ENCODE measurements around the gene SLAMF7.
A peak's percentile ranks its signal among the peaks of the same experiment; 100 is the strongest.
"Not testable (repeated sequence)": the region's sequence is repeated elsewhere in the genome, so short reads cannot be mapped to it uniquely, and the experiment has no call there.

Gene SLAMF7

GRCh38 chr1:160774886-160775719 is 36.1 kb downstream of the SLAMF7 start:
- no peak for DNase-seq (ENCODE audit: low spot score)

GRCh38 chr1:160776178-160776577 is 37.1 kb downstream of the SLAMF7 start:
- no peak for DNase-seq (ENCODE audit: low spot score)

GRCh38 chr1:160777486-160778089 is 38.5 kb downstream of the SLAMF7 start:
- peak; percentile 68 for DNase-seq (ENCODE audit: low spot score)

- DNase-seq (ENCODE audit: low spot score): no peak
Observed at GRCh38 chr1:160778976-160779375, 39.9 kb downstream of the SLAMF7 start.

- peak; percentile 69 for DNase-seq (ENCODE audit: low spot score)
Observed at GRCh38 chr1:160779626-160780397, 40.8 kb downstream of the SLAMF7 start.

GRCh38 chr1:160780398-160780755 is 41.3 kb downstream of the SLAMF7 start:
- DNase-seq (ENCODE audit: low spot score): no peak

- peak; percentile 19 for DNase-seq (ENCODE audit: low spot score)
Observed at GRCh38 chr1:160781186-160781766, 42.2 kb downstream of the SLAMF7 start.

- DNase-seq (ENCODE audit: low spot score): no peak
Observed at GRCh38 chr1:160781914-160782689, 43.1 kb downstream of the SLAMF7 start.

- not testable (repeated sequence) for DNase-seq (ENCODE audit: low spot score)
Observed at GRCh38 chr1:160782988-160783765, 44.1 kb downstream of the SLAMF7 start.

GRCh38 chr1:160789051-160789701 is 50.1 kb downstream of the SLAMF7 start:
- no peak for DNase-seq (ENCODE audit: low spot score)

GRCh38 chr1:160789702-160790611 is 50.9 kb downstream of the SLAMF7 start:
- no peak for DNase-seq (ENCODE audit: low spot score)

- DNase-seq (ENCODE audit: low spot score): no peak
Observed at GRCh38 chr1:160794376-160794775, 55.3 kb downstream of the SLAMF7 start.

GRCh38 chr1:160795951-160796383 is 56.9 kb downstream of the SLAMF7 start, which contains the start of gene LY9:
Gene LY9 (plus strand): TSS chr1:160796174. CDS start chr1:160796188, 14 bp downstream.
- DNase-seq (ENCODE audit: low spot score): no peak

- no peak for DNase-seq (ENCODE audit: low spot score)
Observed at GRCh38 chr1:160797271-160797709, 58.2 kb downstream of the SLAMF7 start.

GRCh38 chr1:160797861-160798273 is 58.8 kb downstream of the SLAMF7 start:
- DNase-seq (ENCODE audit: low spot score): no peak

GRCh38 chr1:160798439-160798838 is 59.4 kb downstream of the SLAMF7 start:
- no peak for DNase-seq (ENCODE audit: low spot score)

GRCh38 chr1:160799641-160800040 is 60.6 kb downstream of the SLAMF7 start:
- no peak for DNase-seq (ENCODE audit: low spot score)

GRCh38 chr1:160800142-160800541 is 61.1 kb downstream of the SLAMF7 start:
- DNase-seq (ENCODE audit: low spot score): no peak

Data from iPS-NIHi11 (cell line).